ENCODE data around the gene DUT.

- TF ChIP-seq CTCF (IDR thresholded peaks at IDR 0.05) (no peak), ZFX (IDR thresholded peaks at IDR 0.05; ENCODE audit: borderline replicate concordance) (no peak)
Observed at GRCh38 chr15:48309740-48310139, 21.5 kb upstream of the DUT start.
